Measurements from ENCODE around the gene EIF4E1B.
A peak's percentile ranks its signal among the peaks of the same experiment; 100 is the strongest.

Gene EIF4E1B

GRCh38 chr5:176673651-176674583 lies 43.4 kb downstream of the EIF4E1B start:
- Mint-ChIP-seq H3K36me3 (no peaks in the 10 kb centered on the region), H3K27ac (no peak overlapping the region), H3K9me3 (no peaks in the 10 kb centered on the region), H3K4me1 (peaks cover 35% of the 10 kb centered on the region), H3K4me3 (no peak overlapping the region), H3K27me3 (peaks cover 81% of the 10 kb centered on the region)
- no peak for ATAC-seq

GRCh38 chr5:176674799-176675198 lies 44.3 kb downstream of the EIF4E1B start:
- Mint-ChIP-seq H3K27me3 (peaks cover 89% of the 10 kb centered on the region), H3K27ac (no peak overlapping the region), H3K9me3 (no peaks in the 10 kb centered on the region)

GRCh38 chr5:176675676-176676360 lies 45.3 kb downstream of the EIF4E1B start:
- Mint-ChIP-seq H3K4me3 (no peak overlapping the region), H3K27ac (peak overlapping the region; percentile 17), H3K36me3 (no peaks in the 10 kb centered on the region), H3K9me3 (no peaks in the 10 kb centered on the region), H3K4me1 (peaks cover 35% of the 10 kb centered on the region), H3K27me3 (peaks cover 87% of the 10 kb centered on the region)
- no peak for ATAC-seq

More at GRCh38 chr5:176674799-176675198, 44.3 kb downstream of the EIF4E1B start:
- peaks cover 35% of the 10 kb centered on the region for H3K4me1 Mint-ChIP-seq
- H3K4me3 Mint-ChIP-seq = no peak overlapping the region
- ATAC-seq = no peak
- no peaks in the 10 kb centered on the region for H3K36me3 Mint-ChIP-seq

- Mint-ChIP-seq H3K27me3 (peaks cover 86% of the 10 kb centered on the region), H3K4me1 (peaks cover 35% of the 10 kb centered on the region), H3K27ac (peak overlapping the region; percentile 17), H3K4me3 (no peak overlapping the region), H3K36me3 (no peaks in the 10 kb centered on the region), H3K9me3 (no peaks in the 10 kb centered on the region)
- peak; percentile 58 for ATAC-seq
Observed at GRCh38 chr5:176676361-176676824, 45.9 kb downstream of the EIF4E1B start.

DNA sequence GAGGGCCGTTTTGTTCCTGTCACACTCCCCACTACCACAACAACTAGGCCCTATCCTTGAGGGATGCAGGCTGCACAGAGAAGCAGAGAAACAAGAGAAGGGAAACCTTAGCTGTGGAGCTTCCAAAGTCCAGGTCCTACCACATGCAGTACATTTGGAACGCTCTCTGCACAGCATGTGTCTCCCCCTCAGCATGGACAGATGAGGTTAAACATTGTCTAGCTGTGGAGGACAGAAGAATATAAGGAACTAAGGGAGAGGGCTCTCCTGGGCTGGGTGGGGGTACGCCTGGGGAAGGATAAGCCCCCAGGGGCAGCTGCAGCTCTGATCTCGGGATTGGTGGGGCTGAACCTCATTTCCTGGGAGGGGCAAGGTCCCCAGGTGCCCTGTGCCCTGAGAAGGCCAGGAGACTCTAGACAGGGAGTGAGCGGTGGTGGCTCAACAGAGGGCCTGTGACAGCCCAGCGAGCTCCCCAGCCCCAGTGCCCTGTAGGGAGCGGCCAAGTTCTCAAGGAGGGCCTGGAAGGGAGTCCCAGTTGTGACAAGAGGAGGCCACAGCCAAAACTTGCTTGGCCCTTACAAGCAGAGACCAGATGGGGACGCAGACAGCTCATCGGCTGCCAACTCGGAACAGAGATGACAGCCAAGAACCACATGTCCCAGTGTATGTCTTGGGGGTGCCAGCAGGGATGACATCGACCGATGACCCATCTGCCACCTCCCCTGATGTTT lies 46.9 kb downstream of the EIF4E1B start:
- no peak for ATAC-seq
- no peaks in the 10 kb centered on the region for H3K36me3 Mint-ChIP-seq
- peaks cover 35% of the 10 kb centered on the region for H3K4me1 Mint-ChIP-seq
- peaks cover 86% of the 10 kb centered on the region for H3K27me3 Mint-ChIP-seq
- H3K4me3 Mint-ChIP-seq = no peak overlapping the region
- H3K9me3 Mint-ChIP-seq = no peaks in the 10 kb centered on the region
- peak overlapping the region; percentile 17 for H3K27ac Mint-ChIP-seq

DNA sequence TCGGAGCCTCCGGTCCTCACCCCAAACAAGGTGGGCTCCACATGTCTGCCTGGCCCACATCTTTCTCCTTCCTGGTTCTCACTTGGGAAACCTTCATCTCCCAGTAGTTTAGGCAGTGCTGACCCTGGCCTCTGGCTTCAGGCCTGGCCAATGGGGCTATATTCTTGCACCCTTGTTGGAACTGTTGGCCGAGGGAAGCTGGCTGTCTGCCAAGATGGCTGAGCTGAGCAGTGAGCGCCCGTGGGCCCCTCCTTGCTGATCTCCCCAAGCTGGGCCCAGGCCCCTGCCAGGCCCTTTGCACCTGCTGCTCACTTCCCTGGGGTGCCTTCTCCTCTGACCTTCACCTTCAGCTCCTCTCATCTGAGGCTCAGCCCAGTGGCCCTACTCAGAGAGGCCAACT lies 48.1 kb downstream of the EIF4E1B start:
- Mint-ChIP-seq H3K4me3 (no peak overlapping the region), H3K4me1 (peaks cover 35% of the 10 kb centered on the region), H3K36me3 (no peaks in the 10 kb centered on the region), H3K27ac (no peak overlapping the region), H3K27me3 (peaks cover 81% of the 10 kb centered on the region), H3K9me3 (no peaks in the 10 kb centered on the region)
- no peak for ATAC-seq

DNA sequence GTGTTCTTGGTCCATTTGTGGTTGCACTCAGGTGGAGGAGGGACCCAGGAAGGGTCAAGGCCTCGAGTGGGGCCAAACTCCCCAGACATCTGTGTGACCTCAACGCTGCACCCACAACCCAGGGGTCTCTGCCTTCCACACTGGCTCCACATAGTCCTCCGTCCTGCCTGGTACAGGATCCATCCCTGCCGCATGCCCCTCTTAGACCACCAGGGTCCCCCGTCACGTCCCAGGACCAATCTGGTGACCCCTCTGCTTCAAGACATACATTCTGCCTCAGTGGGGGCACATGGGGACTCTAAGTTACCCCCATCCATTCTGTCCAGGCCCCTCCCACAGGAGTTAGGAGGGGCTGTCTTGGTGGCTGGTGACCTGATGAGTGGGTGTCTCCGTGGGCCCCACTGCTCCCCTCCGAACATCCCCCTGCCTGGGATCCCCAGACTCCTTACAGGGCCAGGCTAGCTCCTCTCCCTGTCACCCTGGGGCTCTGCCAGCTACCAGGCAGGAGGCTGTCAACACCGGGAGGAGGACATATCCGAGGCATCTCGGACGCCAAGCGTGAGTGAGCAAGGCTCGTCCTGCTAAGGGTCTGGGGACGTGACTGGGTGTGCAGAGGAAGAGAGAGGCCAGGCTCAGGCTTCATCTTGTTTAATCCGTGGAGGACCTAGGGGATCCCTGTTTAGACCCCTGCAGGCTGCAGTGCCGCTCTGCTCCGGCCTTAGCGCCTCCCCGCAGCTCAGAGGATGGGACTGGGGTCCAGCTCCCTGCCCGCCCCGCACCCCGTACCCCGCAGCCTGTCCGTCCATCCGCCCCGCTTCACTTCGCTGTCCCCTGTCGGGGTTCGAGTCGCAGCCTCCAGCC lies 49.1 kb downstream of the EIF4E1B start:
- no peaks in the 10 kb centered on the region for H3K36me3 Mint-ChIP-seq
- H3K4me3 Mint-ChIP-seq = no peak overlapping the region
- no peak for ATAC-seq
- no peak overlapping the region for H3K27ac Mint-ChIP-seq
- peaks cover 5% of the 10 kb centered on the region for H3K9me3 Mint-ChIP-seq
- H3K27me3 Mint-ChIP-seq = peaks cover 81% of the 10 kb centered on the region
- H3K4me1 Mint-ChIP-seq = peaks cover 32% of the 10 kb centered on the region

DNA sequence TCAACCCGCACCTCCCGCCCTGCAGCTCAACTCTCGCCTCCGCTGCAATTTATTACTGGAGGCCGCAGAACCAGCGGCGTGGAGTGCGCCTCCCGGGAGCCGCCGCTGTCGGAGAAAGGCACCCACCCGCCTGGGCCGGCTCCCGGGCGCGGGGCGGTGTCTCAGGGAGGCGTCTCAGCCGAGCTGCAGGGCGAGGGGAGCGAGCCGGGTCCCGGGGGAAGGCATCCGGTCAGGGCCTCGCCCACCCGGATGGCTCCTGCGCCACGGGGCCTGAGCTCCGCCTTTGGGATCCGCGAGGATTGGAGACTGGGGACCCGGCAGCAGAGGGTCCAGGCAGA lies 49.7 kb downstream of the EIF4E1B start:
- Mint-ChIP-seq H3K9me3 (peaks cover 8% of the 10 kb centered on the region), H3K4me3 (no peak overlapping the region), H3K27ac (no peak overlapping the region), H3K27me3 (peaks cover 83% of the 10 kb centered on the region), H3K36me3 (peaks cover 4% of the 10 kb centered on the region), H3K4me1 (peaks cover 29% of the 10 kb centered on the region)
- ATAC-seq = no peak

- H3K9me3 Mint-ChIP-seq = peaks cover 13% of the 10 kb centered on the region
- peaks cover 6% of the 10 kb centered on the region for H3K36me3 Mint-ChIP-seq
- peaks cover 76% of the 10 kb centered on the region for H3K27me3 Mint-ChIP-seq
- H3K4me3 Mint-ChIP-seq = no peak overlapping the region
- H3K27ac Mint-ChIP-seq = no peak overlapping the region
- H3K4me1 Mint-ChIP-seq = peaks cover 12% of the 10 kb centered on the region
- ATAC-seq = no peak
Observed at GRCh38 chr5:176682016-176682531, 51.6 kb downstream of the EIF4E1B start.

GRCh38 chr5:176685010-176685409 lies 54.5 kb downstream of the EIF4E1B start:
- Mint-ChIP-seq H3K27ac (no peak overlapping the region), H3K27me3 (peaks cover 57% of the 10 kb centered on the region), H3K4me3 (no peak overlapping the region)

DNA sequence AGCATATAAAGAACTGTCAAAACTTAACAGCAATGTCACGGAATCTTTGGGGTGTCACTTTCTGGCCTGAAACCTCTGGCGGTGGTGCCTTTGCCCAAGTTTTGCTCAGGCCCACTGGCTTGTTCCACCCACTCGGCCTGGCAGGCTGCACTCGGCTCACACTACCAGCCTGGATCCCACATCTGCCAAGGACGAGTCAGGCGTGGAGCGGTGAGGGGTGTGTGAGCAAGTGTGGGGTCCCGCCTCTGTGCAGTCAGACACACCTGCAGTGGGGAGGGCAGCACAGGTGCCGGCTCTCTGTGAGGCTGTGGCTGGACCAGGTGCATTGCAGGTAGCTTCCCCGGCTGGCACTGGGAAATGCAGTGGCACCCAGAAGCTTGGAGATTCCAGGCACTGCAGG lies 56.8 kb downstream of the EIF4E1B start:
- ATAC-seq = no peak
- no peaks in the 10 kb centered on the region for H3K4me1 Mint-ChIP-seq
- no peak overlapping the region for H3K4me3 Mint-ChIP-seq
- peaks cover 60% of the 10 kb centered on the region for H3K27me3 Mint-ChIP-seq
- H3K36me3 Mint-ChIP-seq = peaks cover 6% of the 10 kb centered on the region
- H3K27ac Mint-ChIP-seq = no peak overlapping the region
- H3K9me3 Mint-ChIP-seq = peaks cover 13% of the 10 kb centered on the region

More at GRCh38 chr5:176685010-176685409, 54.5 kb downstream of the EIF4E1B start:
- Mint-ChIP-seq H3K4me1 (no peaks in the 10 kb centered on the region), H3K36me3 (peaks cover 6% of the 10 kb centered on the region), H3K9me3 (peaks cover 13% of the 10 kb centered on the region)
- no peak for ATAC-seq

- ATAC-seq = no peak
- no peaks in the 10 kb centered on the region for H3K4me1 Mint-ChIP-seq
- no peak overlapping the region for H3K4me3 Mint-ChIP-seq
- H3K27ac Mint-ChIP-seq = no peak overlapping the region
- H3K9me3 Mint-ChIP-seq = peaks cover 13% of the 10 kb centered on the region
- H3K36me3 Mint-ChIP-seq = peaks cover 6% of the 10 kb centered on the region
- peaks cover 60% of the 10 kb centered on the region for H3K27me3 Mint-ChIP-seq
Observed at GRCh38 chr5:176687881-176688280, 57.4 kb downstream of the EIF4E1B start.

- no peak for ATAC-seq
- Mint-ChIP-seq H3K4me1 (no peaks in the 10 kb centered on the region), H3K9me3 (peaks cover 1% of the 10 kb centered on the region), H3K36me3 (no peaks in the 10 kb centered on the region), H3K27ac (no peak overlapping the region), H3K27me3 (peaks cover 66% of the 10 kb centered on the region), H3K4me3 (no peak overlapping the region)
Observed at GRCh38 chr5:176690911-176691310, 60.4 kb downstream of the EIF4E1B start.

DNA sequence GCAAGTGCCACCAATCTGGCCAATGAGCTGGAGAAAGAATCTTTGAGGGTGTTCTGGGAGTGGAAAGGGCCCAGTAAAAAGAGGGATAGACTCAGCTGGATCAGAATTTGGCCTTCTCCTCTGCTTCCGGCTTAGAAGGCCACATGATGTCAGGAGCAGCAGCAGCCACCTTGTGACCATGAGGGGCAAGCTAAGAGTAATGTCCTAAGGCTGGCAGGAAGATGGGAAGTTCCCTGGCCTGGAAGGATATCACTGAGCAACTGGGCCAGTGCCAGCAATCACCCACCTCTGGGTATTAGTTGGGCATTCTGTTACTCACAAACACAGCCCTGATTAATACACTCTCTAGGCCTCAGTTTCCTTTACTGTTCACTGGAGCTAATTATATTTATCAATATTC lies 61.0 kb downstream of the EIF4E1B start:
- peaks cover 68% of the 10 kb centered on the region for H3K27me3 Mint-ChIP-seq
- H3K9me3 Mint-ChIP-seq = no peaks in the 10 kb centered on the region
- no peak for ATAC-seq
- H3K36me3 Mint-ChIP-seq = no peaks in the 10 kb centered on the region
- no peak overlapping the region for H3K4me3 Mint-ChIP-seq
- H3K27ac Mint-ChIP-seq = no peak overlapping the region
- no peaks in the 10 kb centered on the region for H3K4me1 Mint-ChIP-seq

All from stimulated activated memory B cell treated with anti-CD40 and anti-IgM and Interleukin-4, amounts not matched to agents 10 μg/mL and 1 μg/mL and 100 μg/mL, for 72 hours (primary cell).